Fibroblast of upper back skin (primary cell): ENCODE data around the gene SLC35E2B.
"Not testable (repeated sequence)": the region's sequence is repeated elsewhere in the genome, so short reads cannot be mapped to it uniquely, and the experiment has no call there.

Experiments
- DNase-seq: peaks from one replicate; pipeline ENCODE4 v3.0.0-alpha.2; 2013

The SLC35E2B gene

DNA sequence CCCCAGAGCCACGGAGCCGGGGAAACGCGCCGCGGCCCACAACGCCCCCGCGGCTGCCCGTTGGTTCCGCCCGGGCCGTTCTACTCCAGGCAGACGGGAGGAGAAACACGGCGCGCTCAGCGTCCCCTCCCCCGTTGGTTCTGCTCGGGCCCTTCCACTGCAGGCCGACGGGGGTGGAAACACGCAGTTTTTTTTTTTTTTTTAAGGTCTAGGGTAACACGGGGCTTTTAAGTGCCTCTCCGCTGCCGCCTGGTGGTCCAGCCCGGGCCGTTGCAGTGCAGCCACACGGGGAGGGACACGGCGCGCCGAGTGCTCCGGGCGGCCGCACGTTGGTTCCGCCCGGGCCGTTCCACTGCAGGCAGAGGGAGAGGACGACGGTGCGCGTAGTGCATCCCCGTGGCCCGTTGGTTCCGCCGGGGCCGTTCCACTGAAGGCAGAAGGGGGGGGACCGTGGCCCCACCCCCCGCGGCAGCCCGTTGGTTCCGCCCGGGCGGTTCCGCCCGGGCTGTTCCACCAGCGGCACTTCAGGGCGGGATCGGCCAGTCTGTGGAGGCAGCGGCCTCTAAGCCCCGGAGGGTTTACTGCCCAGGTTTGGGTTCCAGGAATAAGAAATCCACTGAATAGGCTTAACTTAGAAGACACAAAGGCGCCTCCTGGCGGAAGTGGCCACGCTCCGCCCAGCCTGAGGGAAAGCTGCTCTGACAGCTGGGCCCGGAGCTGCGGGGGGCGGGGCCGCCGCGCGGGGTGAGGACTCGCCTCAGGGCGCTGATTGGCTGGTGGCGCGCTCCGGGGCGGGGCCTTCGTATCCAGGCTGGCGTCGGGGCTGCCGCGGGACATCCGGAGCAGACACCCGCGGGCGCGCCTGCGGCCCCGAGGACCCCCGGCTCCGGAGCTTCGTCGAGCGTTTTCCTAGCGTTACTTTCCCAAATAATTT, at the start of gene SLC35E2B:
SLC35E2B (minus strand) TSS at position 82 of the 934 bp plus-strand sequence. CDS start 16,096 bp downstream, outside the sequence.
- peak; percentile 87 for DNase-seq

DNA sequence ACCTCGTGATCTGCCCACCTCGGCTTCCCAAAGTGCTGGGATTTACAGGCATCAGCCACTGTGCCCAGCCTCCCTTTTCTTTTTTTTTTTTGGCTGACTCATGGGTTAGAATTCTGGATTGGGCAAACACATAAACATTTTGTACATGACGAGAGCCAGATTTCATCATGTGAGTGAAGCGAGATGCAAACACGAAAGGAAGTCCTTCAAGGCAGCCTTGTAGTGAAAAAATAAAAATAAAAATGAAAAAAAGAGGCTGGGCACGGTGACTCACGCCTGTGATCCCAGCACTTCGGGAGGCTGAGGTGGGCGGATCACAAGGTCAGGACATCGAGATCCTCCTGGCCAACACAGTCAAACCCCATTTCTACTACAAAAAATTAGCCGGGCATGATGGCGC, 48.4 kb upstream of the SLC35E2B start:
- DNase-seq = peak; percentile 65

DNA sequence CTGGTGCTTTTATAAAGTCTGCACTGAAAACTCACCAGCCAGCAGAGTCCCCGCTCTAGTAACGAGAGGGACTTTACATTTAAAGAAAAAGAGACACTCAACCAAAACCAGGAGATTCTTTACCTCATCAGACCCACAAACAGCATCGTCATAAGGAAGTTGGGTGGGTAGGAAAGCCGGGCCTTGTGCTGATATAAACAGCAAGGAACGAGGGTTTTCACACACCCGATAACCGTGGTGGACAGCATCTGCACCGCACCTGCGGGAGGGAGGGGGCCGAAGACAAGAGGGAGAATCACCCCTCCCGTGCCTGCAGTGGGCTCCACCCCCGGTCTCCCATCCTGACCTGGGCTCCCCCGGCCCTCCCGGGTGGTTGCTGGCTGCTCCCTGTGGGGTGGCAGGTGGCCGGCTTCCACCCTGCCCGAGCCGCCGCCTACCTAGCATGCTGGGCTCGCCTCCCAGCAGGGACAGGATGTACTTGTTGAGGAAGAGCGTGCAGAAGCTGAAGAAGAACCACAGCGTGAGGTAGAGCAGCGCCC, 46.3 kb upstream of the SLC35E2B start:
- not testable (repeated sequence) for DNase-seq

DNA sequence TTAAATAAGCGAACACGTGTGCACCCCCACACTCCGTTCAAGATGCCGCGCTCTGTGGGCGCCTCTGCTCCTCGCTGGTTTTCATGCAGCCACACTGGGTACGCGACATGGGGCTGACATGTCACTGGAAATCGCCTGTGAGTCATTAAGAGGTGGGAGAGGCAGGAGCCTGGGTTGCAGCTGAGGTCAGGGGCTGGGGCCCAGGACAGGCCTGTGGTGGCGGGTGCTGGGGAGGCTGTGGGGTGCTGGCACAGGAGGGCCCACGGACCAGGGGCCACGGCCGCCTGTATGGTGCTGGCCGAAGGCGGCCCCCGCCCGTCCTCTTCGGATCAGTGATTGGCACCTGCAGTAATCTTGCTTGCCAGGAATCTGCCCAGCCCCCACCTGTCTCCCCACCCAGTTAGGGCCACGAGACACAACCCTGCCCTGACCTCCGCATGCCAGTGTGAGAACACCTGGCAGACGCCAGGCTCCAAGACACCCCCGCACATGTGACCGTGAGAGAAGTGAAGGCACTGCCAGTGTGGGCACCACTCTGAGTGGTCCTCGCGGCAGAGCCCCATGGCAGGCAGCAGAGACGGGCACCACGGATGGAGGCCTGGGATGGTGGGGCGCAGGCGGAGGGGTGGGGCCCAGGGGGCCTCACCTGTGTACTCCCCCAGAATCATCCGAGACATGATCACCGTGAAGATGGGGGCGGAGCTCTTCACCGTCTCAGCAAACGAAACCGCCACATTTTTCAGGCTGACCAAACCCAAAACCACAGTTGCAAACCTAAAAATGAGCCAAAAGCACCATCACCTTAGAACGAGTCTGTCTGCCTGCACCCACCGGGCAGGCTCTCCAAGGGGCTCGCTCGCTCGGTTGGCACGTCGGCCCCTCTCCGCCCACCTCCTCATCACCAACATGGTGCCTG, 45.3 kb upstream of the SLC35E2B start:
- DNase-seq = not testable (repeated sequence)

DNA sequence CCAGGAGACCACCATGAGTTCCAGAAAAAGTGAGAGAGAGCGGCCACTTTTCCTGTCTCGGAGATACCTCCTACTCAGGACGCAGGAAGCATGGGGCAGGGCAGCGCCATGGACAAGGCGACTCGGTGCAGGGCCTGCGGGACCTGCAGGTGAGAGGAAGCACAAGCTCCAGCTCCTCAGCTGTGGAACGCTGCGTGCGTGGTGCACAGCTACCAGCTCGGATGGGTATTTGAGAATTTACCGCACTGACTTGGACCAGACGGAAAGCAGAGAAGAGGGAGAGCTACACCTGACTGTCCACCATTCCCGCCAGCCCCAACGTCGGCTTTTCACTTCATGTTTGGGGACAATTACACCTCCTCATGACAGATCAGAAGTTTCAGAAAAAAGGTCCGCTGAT, 39.8 kb upstream of the SLC35E2B start:
- DNase-seq = no peak

DNA sequence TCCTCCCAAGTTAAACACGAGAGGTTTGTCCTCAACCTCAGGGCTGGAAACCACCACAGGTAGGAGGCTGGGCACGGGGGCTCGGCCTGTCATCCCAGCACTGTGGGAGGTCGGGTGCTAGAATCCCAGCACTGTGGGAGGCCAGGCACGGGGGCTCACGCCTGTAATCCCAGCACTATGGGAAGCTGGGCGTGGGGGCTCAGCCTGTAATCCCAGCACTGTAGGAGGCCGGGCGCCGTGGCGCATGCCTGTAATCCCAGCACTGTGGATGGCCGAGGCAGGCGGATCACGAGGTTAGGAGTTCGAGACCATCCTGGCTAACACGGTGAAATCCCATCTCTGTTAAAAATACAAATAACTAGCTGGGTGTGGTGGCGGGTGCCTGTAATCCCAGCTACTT, 38.3 kb upstream of the SLC35E2B start:
- no peak for DNase-seq

DNA sequence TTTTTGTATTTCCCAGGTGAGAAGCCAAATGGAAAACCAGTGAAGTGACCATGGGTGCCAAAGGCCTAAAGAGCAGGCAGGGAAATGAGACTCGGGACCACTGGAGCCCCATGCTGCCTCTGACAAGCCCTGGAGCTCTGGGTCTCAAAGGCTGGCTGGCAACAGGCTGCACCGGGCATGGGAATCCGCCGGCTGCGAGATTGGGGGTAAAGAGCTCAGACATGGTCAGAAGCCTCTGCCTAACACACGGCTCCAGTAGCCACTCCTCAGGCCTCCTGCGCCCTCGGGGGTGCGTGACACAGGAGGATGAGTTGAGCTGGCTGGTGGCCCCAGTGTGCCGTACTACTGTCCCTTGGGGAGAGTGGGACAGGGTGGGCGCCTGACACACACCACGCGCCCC, 37.6 kb upstream of the SLC35E2B start:
- not testable (repeated sequence) for DNase-seq

DNA sequence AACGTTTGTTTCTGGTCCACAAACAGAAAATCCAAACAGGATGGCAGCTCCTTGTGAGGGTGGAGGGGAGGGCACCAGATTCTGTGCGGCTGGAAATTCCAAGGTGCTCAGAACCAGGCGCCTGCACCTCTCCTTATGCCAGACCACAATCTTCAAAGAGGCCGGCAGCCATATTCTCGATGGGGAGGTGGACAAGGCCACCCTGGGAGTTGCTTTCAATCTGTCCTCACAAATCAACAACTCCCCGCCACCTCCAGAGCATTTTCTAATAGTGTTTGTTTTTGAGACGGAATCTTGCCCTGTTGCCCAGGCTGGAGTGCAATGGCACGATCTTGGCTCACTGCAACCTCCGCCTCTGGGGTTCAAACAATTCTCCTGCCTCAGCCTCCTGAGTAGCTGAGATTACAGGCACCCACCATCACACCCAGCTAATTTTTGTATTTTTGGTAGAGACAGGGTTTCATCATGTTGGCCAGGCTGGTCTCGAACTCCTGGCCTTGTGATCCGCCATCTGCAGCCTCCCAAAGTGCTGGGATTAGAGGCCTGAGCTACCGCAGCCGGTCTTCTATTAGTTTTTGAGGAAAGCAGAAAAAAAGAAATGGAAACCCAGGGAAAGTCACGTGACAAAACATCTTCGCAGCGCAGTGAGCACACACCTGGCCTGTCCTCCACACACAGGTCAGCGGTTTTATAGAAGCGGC, 36.7 kb upstream of the SLC35E2B start:
- not testable (repeated sequence) for DNase-seq

DNA sequence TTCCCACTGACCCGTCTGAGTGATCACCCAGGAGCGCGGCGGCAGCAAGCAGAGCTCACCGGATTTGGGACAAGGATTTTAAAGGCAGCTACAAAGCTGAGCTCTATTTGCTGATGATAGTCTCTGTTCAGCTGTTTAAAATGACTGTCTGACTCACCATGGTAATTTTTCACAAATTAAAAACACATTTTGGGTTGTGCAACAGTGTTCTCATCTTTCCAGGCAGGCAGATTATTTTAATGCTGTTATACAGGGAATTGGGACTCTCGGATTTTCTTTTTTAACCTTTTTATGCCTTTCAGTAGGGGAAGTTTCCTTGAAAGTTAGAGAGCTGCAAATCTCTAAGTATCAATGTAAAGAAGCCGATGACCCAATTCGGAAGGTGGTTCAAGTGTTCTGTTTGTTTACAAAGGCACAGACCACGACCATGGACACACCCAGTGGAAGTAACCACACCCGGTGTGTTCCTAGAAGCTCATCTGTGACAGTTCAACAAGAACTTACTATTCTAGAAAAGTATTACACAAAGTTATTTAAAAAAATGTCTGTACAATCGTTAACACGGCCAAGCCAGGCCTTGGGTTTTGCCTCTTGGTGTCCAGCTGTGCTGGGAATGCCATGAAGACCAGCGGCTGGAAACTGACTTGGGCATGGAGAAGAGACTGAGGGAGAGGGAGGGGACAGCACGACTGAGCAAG, 35.9 kb upstream of the SLC35E2B start:
- DNase-seq = peak; percentile 49

DNA sequence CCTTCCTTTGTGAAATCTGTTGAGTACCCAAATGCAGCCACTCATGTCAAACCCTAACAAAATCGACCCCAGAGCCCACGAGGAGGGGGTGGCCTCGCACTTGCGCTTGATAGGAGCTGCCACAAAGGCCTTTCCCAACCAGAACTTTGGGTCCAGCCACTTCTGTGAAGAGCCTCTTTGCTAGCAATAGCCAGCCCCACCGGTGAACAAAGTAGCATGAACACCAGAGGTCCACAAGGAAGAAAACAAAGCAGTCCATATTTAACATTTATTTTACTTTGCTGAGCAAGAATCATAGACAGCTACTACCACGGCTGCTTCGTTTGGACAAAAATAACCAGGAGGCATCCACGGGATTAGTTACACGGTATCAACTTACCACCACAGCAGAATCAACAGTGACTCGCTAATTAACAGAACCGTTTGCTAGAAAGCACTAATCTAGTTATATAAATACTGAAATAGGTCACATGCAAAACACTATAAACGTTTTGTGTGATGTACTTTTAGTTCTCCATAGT, 34.6 kb upstream of the SLC35E2B start:
- DNase-seq = not testable (repeated sequence)

DNA sequence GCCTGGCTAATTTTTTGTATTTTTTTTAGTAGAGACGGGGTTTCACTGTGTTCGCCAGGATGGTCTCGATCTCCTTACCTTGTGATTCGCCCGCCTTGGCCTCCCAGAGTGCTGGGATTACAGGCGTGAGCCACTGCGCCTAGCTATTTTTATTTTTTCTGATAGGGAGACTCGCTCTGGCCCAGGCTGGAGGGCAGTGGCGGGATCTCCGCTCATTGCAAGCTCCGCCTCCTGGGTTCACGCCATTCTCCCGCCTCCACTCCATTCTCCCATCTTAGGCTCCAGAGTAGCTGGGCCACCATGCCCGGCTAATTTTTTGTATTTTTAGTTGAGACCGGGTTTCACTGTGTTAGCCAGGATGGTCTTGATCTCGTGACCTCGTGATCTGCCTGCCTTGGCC, 33.5 kb upstream of the SLC35E2B start:
- not testable (repeated sequence) for DNase-seq

DNA sequence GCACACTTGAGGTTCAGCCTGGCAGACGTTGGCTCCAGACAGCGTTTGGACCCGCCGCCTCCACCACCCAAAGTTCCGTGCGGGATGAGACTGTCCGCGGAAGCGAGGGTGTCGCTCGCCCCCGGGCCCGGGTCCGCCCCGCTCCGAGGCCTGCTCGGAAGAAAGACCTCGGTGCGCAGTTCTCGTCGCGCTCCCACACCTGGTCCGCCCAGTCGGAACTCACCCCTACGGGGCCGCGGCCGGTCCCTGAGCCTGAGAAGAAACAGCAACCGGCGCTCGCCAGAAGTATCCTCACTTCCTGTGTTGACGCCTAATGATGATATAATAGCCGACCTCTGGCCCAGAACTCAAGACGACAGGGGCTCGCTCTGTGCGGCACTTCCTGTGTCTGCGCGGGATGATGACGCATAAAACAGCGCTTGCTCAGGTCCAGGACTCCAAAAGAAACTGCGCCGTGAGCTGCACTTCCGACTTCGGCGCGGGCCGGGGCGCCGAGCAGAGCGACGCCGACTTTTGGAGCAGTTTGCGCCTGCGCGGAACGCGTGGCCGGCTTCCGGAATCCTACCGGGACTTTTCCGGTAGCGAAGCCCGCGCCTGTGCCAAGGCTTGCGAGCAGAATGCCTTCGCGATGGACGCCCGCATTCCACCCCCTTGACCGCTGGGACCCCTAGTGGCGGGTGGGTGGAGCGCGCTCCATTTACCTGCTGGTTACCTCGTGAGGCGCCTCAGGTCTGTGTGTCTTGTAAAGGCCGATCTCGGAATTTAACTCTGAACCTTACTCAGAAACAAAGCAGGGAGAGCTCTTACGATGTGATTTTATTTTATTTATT, 31.7 kb upstream of the SLC35E2B start, which contains the start of gene CDK11A:
CDK11A (minus strand) TSS at position 323 of the 830 bp plus-strand sequence. CDS start 1,539 bp downstream, outside the sequence.
- DNase-seq = peak; percentile 100

DNA sequence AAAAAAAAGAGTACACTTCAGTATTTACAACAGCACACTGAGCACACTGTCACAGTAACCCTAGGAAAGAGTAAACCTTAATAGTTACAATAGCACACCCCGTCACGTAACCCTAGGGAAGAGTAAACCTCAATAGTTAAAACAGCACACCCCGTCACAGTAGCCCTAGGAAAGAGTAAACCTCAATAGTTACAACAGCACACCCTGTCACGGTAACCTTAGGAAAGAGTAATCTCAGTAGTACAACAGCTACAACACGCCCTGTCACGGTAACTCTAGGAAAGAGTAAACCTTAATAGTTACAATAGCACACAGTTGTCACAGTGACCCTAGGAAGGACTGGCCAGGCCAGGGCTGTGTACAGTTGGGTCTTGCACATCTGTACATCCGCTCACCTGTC, 28.6 kb upstream of the SLC35E2B start:
- no peak for DNase-seq

DNA sequence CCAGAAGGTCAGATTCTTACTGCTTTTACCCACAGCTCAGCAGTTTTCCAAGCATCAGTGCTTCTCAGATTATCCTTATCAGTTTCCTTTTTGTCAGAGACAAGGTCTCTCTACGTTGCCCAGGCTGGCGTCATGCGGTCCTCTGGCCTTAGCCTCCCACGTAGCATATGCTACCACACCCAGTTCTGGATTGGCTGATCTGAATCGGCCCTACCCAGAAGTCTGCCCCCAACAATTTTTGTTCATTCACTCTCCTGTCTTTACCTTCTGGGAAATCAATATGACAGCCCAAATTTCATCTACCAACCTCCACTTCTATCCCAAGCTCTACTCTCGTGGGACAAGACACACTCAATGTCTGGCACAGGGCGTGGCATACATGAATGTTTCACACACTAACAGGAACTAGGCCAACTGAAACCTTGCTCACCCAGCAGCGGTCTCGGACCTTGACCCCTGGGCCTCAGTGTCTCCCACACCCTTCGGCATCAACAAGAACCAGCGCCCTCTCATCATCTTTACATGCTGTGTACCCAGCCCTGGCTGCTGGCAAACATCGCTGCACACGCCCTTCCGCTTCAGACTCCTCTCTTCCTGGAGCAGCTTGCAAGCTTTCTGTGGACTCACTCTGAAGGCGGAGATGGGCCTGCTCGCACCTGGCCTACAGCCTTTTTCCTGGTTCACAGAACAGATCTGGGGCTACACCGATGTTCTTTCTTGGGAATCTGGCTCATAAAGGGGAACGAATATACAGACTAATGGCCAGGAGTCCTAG, 22.7 kb upstream of the SLC35E2B start:
- DNase-seq = not testable (repeated sequence)

DNA sequence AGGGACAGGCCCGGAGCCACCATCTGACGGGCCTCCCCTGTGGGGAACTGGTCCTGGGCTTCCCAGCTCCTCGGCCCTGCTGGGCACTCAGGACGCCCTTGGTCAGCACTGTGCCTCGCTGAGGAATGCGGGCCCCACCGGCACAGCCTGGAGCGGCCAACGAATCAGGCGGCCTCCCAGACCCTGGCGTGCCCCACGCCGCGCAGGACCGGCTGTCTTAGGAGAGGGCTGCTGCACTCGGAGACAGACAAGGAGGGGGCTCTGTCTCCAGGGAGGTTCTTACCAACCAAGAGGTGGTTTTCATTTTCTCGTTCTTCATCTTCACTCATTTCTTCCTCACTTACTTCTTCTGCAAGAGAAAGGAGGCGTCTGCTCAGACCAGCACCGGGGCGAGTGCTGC, 15.3 kb upstream of the SLC35E2B start:
- DNase-seq = not testable (repeated sequence)

DNA sequence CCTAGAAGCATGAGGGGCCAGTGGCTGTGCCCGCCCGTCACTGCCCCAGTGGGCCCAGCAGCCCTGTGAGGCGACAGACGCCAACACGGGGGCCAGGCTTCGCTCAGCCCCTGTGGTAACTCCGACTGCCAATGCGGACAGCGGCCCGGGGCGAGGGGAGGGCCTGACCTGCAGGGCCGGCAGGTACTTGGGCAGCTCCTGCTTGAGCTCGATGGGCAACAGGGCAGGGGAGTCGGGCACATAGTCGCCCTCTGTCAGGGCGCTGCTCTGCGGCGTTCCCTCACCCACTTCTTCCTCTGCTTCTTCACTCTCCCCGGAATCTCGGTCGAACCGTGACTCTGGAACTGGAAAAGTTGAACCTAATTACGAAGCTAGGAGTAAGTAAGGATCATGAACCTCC, 14.6 kb upstream of the SLC35E2B start:
- not testable (repeated sequence) for DNase-seq

DNA sequence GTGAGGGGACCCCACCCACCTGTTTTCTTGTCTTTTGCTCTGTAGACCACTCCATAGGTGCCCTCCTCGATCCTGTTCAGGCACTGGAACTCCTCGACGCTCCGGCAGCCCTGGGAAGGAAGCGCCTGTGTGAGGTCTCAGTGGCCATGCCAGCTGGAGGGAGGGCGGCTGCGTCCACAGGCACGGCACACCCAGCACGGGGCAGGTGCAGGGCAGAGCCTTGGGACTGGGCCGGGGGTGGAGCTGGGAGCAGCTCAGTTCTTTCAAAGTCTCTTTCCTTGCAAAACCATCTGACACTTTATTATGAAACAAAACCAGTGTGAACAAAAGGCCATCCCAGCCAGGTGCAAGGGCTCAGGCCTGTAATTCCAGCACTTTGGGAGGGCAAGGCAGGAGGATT, 13.0 kb upstream of the SLC35E2B start:
- DNase-seq = not testable (repeated sequence)

DNA sequence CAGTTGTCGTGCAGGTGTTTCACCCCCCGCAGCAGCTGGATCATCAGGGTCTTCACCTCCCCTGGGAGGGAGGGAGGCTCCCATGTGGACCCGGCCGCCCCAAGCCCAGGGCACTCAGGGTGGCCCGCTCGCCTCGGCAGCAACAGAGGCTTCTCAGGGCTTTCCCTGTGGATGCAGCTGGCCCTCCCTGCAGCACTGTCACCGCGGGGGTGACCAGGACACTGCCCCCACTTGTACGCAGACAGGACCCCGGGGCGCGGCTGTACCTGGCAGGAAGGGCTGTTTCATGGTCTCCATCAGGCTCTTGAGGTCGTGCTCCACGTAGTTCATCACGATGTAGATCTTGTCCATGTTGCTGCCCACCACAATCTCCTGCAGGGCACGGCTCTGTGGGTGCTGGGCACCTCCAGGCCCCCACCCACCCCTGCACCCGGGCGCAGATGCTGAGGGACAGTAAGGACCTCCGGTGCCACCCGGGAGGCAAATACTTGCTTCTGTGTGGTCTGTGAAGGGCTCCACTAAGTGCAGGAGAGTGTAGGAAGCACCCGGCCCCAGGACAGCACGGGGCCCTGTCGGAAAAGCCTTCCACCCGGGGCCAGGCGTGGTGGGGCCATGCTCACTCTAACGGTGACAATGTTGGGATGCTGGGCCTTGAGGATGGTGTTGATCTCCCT, 11.8 kb upstream of the SLC35E2B start:
- not testable (repeated sequence) for DNase-seq

DNA sequence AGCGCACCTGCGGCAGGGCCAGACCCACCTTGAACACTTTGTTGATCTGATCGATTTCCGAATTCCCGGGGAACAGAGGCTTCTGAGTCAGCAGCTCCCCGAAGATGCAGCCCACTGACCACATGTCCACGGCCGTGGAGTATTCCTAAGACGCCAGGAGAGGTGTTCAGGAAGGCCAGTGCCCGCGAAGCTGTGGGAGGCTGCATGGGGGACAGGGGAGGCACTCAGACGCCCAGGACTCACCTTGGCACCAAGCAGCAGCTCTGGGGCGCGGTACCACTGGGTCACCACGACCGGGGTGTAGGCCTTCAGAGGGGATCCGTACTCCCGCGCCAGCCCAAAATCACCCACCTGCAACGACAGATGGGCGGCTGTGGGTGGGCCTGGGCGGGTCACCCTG, 11.2 kb upstream of the SLC35E2B start:
- no peak for DNase-seq
